ENCODE data around the gene ACOT2.

GRCh38 chr14:73553845-73554244 lies 15.2 kb upstream of the ACOT2 start:
- TF ChIP-seq CTCF (optimal IDR thresholded peaks at IDR 0.05 in 1 of 3, IDR thresholded peaks at IDR 0.05 in 1 of 3, conservative IDR thresholded peaks at IDR 0.05 in 1 of 3; ENCODE audit: extremely low read depth in 1 of 3, insufficient read depth in 2 of 3, low read length in 3 of 3) (no peak), EZH2 (IDR thresholded peaks at IDR 0.05; ENCODE audit: low read length) (no peak)
